ENCODE results near the gene TES. TPM values are rescaled to one million over a fixed set of nuclear protein-coding genes. Genes with fewer than 3 reads are reported as not detected.

The TES gene
- total RNA-seq, 2 experiments from 2014 or later: 81.8 to 90.6 TPM

GRCh38 chr7:116213361-116214130, 3.2 kb downstream of the TES start:
- H3K36me3 Mint-ChIP-seq: peaks cover 9% of the 10 kb centered on the region
- peak overlapping the region; percentile 96 for H3K4me3 Mint-ChIP-seq
- H3K27me3 Mint-ChIP-seq: no peaks in the 10 kb centered on the region
- H3K27ac Mint-ChIP-seq: peak overlapping the region; percentile 99
- intact Hi-C loops (cut with micrococcal nuclease): loop anchor here (2.0 to 5.0 kb wide), 2 partner anchors 103 to 981 kb away; no protein-coding TSS in a partner anchor
- DNase-seq: no peak
- ChIA-PET POLR2A (no interaction called here), CTCF (interaction anchor here (1.9 to 6.3 kb wide), 2 partner anchors 20 to 33 kb away, joined by 13 to 75 read pairs; no protein-coding TSS in a partner anchor)
- H3K4me1 Mint-ChIP-seq (ENCODE audit: low read depth): peaks cover 69% of the 10 kb centered on the region
- no peaks in the 10 kb centered on the region for H3K9me3 Mint-ChIP-seq

GRCh38 chr7:116214921-116215320, 4.6 kb downstream of the TES start:
- ChIA-PET CTCF (interaction anchor here (6.8 kb wide), 1 partner anchor 21 kb away, joined by 40 read pairs; no protein-coding TSS in a partner anchor), POLR2A (interaction anchor here (1.5 kb wide), 1 partner anchor 11 kb away, joined by 7 read pairs; no protein-coding TSS in a partner anchor)
- no peak for DNase-seq
- Mint-ChIP-seq H3K4me1 (ENCODE audit: low read depth) (peaks cover 72% of the 10 kb centered on the region), H3K4me3 (peak overlapping the region; percentile 14), H3K36me3 (peaks cover 9% of the 10 kb centered on the region), H3K27ac (peak overlapping the region; percentile 78), H3K27me3 (no peaks in the 10 kb centered on the region), H3K9me3 (no peaks in the 10 kb centered on the region)
- intact Hi-C loops (cut with micrococcal nuclease): loop anchor here (1.0 to 5.0 kb wide), 4 partner anchors 9 to 1383 kb away; no protein-coding TSS in a partner anchor

- H3K27me3 Mint-ChIP-seq: no peaks in the 10 kb centered on the region
- H3K4me1 Mint-ChIP-seq (ENCODE audit: low read depth): peaks cover 76% of the 10 kb centered on the region
- H3K27ac Mint-ChIP-seq: peak overlapping the region; percentile 78
- no peak for DNase-seq
- no peak overlapping the region for H3K4me3 Mint-ChIP-seq
- ChIA-PET POLR2A (interaction anchor here (1.5 kb wide), 1 partner anchor 10 kb away, joined by 7 read pairs; no protein-coding TSS in a partner anchor), CTCF (interaction anchor here (0.7 to 6.8 kb wide), 4 partner anchors 20 to 376 kb away, joined by 4 to 40 read pairs (median 6); no protein-coding TSS in a partner anchor)
- intact Hi-C loops (cut with micrococcal nuclease): loop anchor here (1.0 to 5.0 kb wide), 3 partner anchors 9 to 1383 kb away; no protein-coding TSS in a partner anchor
- no peaks in the 10 kb centered on the region for H3K9me3 Mint-ChIP-seq
- H3K36me3 Mint-ChIP-seq: peaks cover 9% of the 10 kb centered on the region
These were observed 5.2 kb downstream of the TES start for GRCh38 chr7:116215551-116215950.

DNA sequence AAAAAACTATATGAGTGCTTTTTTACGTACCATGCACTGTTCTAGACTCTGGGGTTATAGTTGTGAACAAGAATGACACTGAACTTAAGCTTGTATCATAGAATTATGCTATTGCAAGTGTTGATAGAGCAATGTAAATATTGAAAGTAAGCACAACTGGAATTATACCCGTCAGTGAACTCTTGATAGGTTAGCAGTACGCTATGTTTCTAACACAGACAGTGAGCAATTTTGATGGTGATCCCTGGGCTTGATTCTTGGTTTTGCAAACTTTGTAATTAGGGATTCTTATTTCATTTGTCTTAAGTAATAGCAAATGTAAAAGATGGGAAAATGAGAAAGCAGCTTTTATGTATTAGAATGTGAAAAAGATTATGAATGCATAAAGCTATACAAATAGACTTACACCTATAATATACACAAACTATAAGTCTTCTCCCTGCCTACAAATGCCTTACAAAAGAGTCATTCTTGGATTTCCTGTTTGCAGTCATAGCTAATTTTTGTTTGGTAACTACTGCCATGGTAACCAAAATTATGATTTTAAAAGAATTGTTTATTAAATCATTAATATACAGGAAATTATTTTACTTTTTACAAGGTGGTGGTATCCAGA, 6.7 kb downstream of the TES start:
- H3K36me3 Mint-ChIP-seq: peaks cover 6% of the 10 kb centered on the region
- peak overlapping the region; percentile 3 for H3K27ac Mint-ChIP-seq
- ChIA-PET CTCF (interaction anchor here (0.8 to 6.8 kb wide), 3 partner anchors 16 to 41 kb away, joined by 3 to 40 read pairs (median 4); no protein-coding TSS in a partner anchor), POLR2A (no interaction called here)
- no peaks in the 10 kb centered on the region for H3K27me3 Mint-ChIP-seq
- H3K9me3 Mint-ChIP-seq: no peaks in the 10 kb centered on the region
- peaks cover 86% of the 10 kb centered on the region for H3K4me1 Mint-ChIP-seq (ENCODE audit: low read depth)
- no peak for DNase-seq
- intact Hi-C loops (cut with micrococcal nuclease): loop anchor here (1.0 to 5.0 kb wide), 2 partner anchors 13 to 1385 kb away; no protein-coding TSS in a partner anchor
- no peak overlapping the region for H3K4me3 Mint-ChIP-seq

GRCh38 chr7:116218051-116218645, 7.8 kb downstream of the TES start:
- ChIA-PET POLR2A (no interaction called here), CTCF (interaction anchor here (1.4 to 6.8 kb wide), 2 partner anchors 18 to 40 kb away, joined by 4 to 40 read pairs; no protein-coding TSS in a partner anchor)
- no peak overlapping the region for H3K4me3 Mint-ChIP-seq
- peak overlapping the region; percentile 61 for H3K27ac Mint-ChIP-seq
- peaks cover 2% of the 10 kb centered on the region for H3K36me3 Mint-ChIP-seq
- peaks cover 84% of the 10 kb centered on the region for H3K4me1 Mint-ChIP-seq (ENCODE audit: low read depth)
- no peaks in the 10 kb centered on the region for H3K27me3 Mint-ChIP-seq
- H3K9me3 Mint-ChIP-seq: no peaks in the 10 kb centered on the region
- intact Hi-C loops (cut with micrococcal nuclease): loop anchor here (5.0 kb wide), 1 partner anchor 1386 kb away; no protein-coding TSS in a partner anchor
- DNase-seq: no peak

- peaks cover 2% of the 10 kb centered on the region for H3K36me3 Mint-ChIP-seq
- intact Hi-C loops (cut with micrococcal nuclease): loop anchor here (1.0 to 5.0 kb wide), 2 partner anchors 7 to 1386 kb away; no protein-coding TSS in a partner anchor
- ChIA-PET POLR2A (interaction anchor here (1.2 kb wide), 2 partner anchors 8 to 10 kb away, joined by 3 to 5 read pairs; partner anchors contain the start of gene TES), CTCF (interaction anchor here (1.0 to 6.8 kb wide), 4 partner anchors 9 to 38 kb away, joined by 3 to 40 read pairs (median 8); partner anchors contain the start of gene TES)
- H3K27ac Mint-ChIP-seq: no peak overlapping the region
- no peaks in the 10 kb centered on the region for H3K9me3 Mint-ChIP-seq
- H3K27me3 Mint-ChIP-seq: no peaks in the 10 kb centered on the region
- H3K4me3 Mint-ChIP-seq: no peak overlapping the region
- no peak for DNase-seq
- H3K4me1 Mint-ChIP-seq (ENCODE audit: low read depth): peaks cover 83% of the 10 kb centered on the region
These were observed 8.4 kb downstream of the TES start for GRCh38 chr7:116218747-116219146.

DNA sequence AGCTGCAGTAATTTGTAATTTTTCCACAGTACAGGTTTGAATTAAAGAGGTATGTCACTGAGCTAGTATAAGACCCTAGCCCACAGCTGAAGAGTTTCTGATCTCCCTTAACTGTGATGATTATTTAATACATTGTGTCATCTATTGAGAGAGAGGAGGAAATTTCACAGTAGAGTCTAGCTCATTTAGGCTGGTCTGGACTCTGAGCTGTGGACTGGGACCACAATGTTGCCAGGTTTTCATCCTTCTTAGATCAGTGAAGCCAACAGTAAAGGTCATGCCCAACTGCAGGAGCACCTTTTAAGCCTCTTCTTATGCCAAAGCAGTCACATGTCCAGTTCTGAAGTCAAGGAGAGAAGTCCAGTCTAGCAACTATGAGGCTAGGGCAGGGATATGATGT, 8.9 kb downstream of the TES start:
- Mint-ChIP-seq H3K36me3 (peaks cover 2% of the 10 kb centered on the region), H3K27me3 (no peaks in the 10 kb centered on the region), H3K4me1 (ENCODE audit: low read depth) (peaks cover 85% of the 10 kb centered on the region), H3K27ac (no peak overlapping the region), H3K9me3 (no peaks in the 10 kb centered on the region), H3K4me3 (no peak overlapping the region)
- ChIA-PET CTCF (interaction anchor here (1.0 to 6.8 kb wide), 5 partner anchors 10 to 39 kb away, joined by 3 to 40 read pairs (median 8); partner anchors contain the start of gene TES), POLR2A (interaction anchor here (1.2 kb wide), 2 partner anchors 8 to 10 kb away, joined by 3 to 5 read pairs; partner anchors contain the start of gene TES)
- DNase-seq: no peak
- intact Hi-C loops (cut with micrococcal nuclease): loop anchor here (1.0 to 5.0 kb wide), 2 partner anchors 8 to 1387 kb away; no protein-coding TSS in a partner anchor

DNA sequence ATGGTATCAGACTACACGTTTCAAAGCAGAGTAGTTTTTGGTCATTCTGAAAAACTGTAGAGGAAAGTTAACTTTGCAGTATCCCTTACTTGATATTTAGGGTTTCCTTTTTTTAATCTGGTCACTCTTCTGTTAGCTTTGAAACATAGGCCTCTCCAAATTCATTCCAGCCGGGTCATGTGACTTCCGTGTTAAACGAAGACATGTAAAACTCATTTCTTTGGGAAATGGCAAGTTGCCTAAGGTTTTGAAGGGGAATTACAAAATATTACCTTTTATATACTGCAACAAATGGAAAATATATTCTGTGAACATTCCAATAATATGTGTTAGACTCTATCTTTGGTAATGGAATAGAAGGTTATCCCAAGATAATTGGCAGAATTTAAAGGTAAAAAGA, 9.5 kb downstream of the TES start:
- intact Hi-C loops (cut with micrococcal nuclease): loop anchor here (1.0 to 5.0 kb wide), 2 partner anchors 9 to 1388 kb away; no protein-coding TSS in a partner anchor
- ChIA-PET POLR2A (interaction anchor here (1.2 kb wide), 2 partner anchors 9 to 11 kb away, joined by 3 to 5 read pairs; partner anchors contain the start of gene TES), CTCF (interaction anchor here (1.0 to 6.8 kb wide), 7 partner anchors 8 to 39 kb away, joined by 3 to 40 read pairs (median 5); partner anchors contain the start of gene TES)
- no peaks in the 10 kb centered on the region for H3K27me3 Mint-ChIP-seq
- no peak for DNase-seq
- no peaks in the 10 kb centered on the region for H3K36me3 Mint-ChIP-seq
- H3K27ac Mint-ChIP-seq: no peak overlapping the region
- H3K4me1 Mint-ChIP-seq (ENCODE audit: low read depth): peaks cover 85% of the 10 kb centered on the region
- no peak overlapping the region for H3K4me3 Mint-ChIP-seq
- H3K9me3 Mint-ChIP-seq: no peaks in the 10 kb centered on the region

- CTCF ChIA-PET: no interaction called here
- POLR2A ChIA-PET: interaction anchor here (0.6 to 1.2 kb wide), 2 partner anchors 12 kb away, joined by 3 to 5 read pairs; partner anchors contain the start of gene TES
- Mint-ChIP-seq H3K36me3 (no peaks in the 10 kb centered on the region), H3K27ac (no peak overlapping the region), H3K27me3 (no peaks in the 10 kb centered on the region), H3K4me3 (no peak overlapping the region), H3K4me1 (ENCODE audit: low read depth) (peaks cover 80% of the 10 kb centered on the region), H3K9me3 (no peaks in the 10 kb centered on the region)
- no peak for DNase-seq
- intact Hi-C loops (cut with micrococcal nuclease): no loop called here
These were observed 12.2 kb downstream of the TES start for GRCh38 chr7:116222501-116222900.

DNA sequence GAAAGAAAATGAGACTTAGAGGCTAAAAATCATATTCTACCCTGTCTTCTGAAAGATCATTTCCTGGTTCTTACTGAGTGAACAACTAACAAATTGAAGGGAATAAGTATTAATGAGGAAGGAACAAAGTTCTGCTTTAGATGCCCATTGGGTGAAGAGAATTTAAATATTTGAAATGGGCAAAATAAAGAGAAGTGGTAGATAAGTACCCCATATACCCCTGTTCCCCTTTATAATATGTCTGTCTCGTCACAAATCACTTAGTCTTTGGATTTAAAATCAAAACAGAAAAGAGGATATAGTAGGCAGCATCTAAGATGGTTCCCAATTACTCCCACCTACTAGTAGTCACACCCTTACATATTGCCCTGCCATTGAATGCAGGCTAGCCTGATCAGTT, 13.2 kb downstream of the TES start:
- ChIA-PET CTCF (interaction anchor here (1.6 kb wide), 1 partner anchor 11 kb away, joined by 3 read pairs; no protein-coding TSS in a partner anchor), POLR2A (interaction anchor here (1.2 kb wide), 1 partner anchor 13 kb away, joined by 5 read pairs; the partner anchor contains the start of gene TES)
- Mint-ChIP-seq H3K9me3 (no peaks in the 10 kb centered on the region), H3K4me1 (ENCODE audit: low read depth) (peaks cover 78% of the 10 kb centered on the region), H3K27ac (no peak overlapping the region), H3K36me3 (no peaks in the 10 kb centered on the region), H3K27me3 (no peaks in the 10 kb centered on the region), H3K4me3 (no peak overlapping the region)
- DNase-seq: no peak
- intact Hi-C loops (cut with micrococcal nuclease): no loop called here

Measured in activated CD4-positive, alpha-beta memory T cell treated with anti-CD3 and anti-CD28 coated beads for 36 hours (primary cell).